Measurements from ENCODE around the gene IZUMO1.
A peak's percentile ranks its signal among the peaks of the same experiment; 100 is the strongest.
"Not testable (repeated sequence)": the region's sequence is repeated elsewhere in the genome, so short reads cannot be mapped to it uniquely, and the experiment has no call there.

Gene IZUMO1

DNA sequence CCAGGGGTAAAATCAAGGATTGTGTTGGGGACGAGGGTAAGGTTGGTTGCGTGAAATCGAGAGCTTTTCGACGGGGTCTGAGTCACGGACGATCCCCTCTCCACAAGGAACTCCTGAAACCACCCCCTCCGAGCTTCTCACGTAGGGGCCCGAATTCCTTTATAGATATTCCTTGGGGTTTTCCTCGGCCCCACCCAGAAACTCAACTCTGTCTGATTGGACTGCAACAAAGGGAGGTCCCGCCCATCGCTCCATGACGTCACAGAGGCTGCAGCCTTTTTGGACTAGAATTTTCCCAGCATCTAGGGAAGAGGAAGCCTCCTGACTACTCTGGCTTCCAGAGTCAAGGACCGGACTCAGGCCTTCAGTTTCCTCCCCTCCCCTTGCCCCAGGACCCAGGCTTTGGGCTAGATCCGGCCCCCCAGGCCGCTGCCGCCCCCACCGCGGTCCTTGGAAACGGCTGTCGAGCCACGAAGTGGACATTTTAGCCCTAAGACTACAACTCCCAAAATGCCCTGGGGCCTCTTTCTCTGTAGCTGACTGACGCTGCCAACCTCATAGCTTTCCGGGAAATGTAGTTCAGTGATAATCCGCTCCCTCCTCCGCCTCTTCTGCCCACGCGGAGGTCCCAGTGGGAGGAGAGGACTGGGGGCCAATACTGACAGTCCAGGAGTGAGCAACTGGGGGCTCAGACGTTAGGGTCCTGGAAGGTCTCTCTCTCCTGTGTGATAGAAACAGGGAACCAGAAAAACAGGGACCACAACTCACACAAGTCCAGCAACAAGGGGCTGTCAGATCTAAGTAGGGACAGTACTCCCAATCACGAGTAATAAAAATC is at the start of gene IZUMO1:
IZUMO1 (minus strand) TSS at position 172 of the 838 bp plus-strand sequence. CDS start 1,050 bp downstream, outside the sequence.
- DNase-seq: no peak

DNA sequence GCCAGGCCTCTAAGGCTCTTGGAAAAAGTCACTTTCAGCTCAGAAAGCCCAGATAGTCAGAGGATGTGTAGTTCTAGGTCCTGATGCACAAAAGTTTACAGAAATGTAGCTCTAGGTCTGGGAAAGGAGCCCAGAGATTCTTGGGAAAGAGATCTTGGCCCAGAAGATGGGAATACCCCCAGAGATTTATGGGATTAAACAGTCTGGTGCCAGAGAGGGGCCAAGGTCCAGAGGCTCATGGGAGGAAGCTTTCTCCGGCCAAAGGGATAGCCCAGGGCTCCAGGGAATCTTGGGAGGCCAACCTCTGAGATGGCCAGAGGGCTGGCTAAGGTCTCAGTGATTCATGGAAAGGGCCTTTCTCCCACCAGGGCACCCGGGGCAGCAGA is 49.0 kb upstream of the IZUMO1 start:
- DNase-seq: no peak

DNA sequence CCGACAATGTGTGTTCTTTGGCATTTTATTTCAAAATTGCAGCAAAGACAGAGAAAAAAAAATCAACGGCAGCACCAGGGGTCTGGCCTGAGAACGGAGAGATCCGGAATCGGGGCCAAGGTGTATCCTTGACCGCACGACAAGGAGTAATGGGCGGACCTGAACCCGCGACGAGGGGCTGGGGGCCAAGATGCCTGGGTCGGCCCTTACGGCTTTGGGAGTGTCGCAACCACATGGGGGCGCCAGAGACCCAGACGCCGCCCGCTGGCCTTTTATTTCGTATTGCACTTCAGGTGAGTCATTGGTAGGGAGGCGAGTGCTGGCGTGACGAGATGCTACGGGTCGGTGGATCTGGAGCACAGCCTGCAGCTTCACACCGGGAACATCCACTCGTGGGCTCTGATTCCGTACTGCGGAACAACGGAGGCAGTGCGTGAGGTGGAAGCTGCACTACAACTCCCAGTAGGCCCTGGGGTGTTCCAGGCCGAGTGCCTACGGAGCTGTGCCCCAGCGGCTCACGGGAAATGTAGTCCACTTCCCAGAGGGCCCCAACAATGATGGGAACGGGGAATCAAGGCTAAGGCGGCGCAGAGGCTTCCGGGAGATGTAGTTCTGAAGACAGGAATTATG is 48.5 kb upstream of the IZUMO1 start:
- peak; percentile 87 to 97 (median 95) for DNase-seq

DNA sequence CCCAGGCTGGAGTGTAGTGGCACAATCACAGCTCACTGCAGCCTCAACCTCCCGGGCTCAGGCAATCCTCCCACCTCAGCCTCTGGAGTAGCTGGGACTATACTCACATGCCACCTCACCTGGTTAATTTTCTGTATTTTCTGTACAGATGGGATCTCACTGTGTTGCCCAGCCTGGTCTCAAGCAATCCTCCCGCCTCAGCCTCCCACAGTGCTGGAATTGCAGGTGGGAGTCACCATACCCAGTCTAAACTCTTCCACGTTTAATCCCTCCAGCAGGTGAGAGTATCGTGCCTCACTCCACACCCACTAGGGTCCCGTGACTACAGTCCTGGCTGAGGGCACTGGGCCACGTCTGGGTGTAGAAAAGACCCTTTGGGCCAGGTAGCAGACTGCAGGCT is 47.6 kb upstream of the IZUMO1 start:
- no peak for DNase-seq

DNA sequence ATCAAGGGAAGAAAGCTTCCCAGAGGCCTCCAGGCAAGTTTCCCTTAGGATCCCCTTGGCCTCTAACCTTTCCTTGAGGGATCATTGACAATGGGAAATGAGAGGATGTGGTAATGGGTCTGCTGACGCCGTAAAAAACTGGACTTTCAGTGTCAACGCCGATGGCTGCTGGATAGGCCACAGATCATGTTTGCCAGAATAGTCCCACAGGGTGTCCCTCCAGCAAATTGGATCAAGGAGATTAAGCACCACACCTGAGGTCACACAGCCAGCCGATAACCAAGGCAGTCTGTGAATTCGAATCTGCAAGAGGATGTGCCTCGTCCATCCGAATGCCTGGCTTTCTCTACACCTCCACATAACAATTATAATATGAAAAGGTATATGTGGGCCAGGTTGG is 46.6 kb upstream of the IZUMO1 start:
- no peak for DNase-seq

DNA sequence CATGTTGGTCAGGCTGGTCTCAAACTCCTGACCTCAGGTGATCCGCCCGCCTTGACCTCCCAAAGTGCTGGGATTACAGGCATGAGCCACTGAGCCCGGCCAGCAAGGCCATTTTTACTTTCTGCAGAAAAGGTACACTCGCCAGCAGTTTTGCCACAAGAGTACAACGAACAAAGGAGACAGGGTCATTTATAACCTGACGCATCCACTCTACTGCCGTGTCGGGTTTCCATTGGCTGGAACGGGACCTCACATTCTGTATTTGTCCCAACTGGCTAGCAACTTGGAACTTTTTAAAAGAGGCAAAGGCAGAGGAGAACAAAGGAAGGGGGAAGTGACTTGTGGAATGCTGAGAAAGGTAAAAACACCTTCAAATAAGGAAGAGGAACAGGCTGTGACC is 40.6 kb upstream of the IZUMO1 start:
- DNase-seq: not testable (repeated sequence)

DNA sequence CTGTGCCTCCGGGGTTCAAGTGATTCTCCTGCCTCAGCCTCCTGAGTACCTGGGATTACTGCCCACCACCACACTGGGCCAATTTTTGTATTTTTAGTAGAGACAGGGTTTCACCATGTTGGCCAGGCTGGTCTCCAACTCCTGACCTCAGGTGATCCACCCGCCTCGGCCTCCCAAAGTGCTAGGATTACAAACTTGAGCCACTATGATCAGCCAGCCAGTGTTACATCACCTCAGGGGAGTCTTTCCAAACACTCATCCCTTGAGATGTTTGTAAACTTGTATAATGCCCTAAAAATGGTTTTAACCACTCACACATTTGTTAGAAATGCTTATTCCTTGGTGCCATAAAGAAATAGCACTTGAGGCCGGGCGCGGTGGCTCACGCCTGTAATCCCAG is 39.7 kb upstream of the IZUMO1 start:
- DNase-seq: not testable (repeated sequence)

DNA sequence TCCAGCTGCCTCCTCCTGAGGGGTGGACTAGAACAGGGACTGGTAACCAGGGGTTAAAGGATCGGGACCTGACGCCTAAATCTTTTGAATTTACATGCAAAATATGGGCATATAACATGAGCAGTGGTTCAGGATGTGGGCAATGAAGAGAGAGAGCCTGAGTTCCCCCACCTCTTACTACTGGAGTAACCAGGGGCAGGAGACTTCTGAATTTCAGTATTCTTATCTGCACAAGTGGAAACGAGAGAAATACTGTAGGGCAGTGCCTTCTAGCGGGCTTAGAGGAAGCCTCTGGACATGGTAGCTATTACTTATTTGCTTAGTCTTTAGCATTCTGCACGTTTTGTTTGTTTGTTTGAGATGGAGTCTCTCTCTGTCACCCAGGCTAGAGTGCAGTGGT is 37.8 kb upstream of the IZUMO1 start:
- DNase-seq: no peak

DNA sequence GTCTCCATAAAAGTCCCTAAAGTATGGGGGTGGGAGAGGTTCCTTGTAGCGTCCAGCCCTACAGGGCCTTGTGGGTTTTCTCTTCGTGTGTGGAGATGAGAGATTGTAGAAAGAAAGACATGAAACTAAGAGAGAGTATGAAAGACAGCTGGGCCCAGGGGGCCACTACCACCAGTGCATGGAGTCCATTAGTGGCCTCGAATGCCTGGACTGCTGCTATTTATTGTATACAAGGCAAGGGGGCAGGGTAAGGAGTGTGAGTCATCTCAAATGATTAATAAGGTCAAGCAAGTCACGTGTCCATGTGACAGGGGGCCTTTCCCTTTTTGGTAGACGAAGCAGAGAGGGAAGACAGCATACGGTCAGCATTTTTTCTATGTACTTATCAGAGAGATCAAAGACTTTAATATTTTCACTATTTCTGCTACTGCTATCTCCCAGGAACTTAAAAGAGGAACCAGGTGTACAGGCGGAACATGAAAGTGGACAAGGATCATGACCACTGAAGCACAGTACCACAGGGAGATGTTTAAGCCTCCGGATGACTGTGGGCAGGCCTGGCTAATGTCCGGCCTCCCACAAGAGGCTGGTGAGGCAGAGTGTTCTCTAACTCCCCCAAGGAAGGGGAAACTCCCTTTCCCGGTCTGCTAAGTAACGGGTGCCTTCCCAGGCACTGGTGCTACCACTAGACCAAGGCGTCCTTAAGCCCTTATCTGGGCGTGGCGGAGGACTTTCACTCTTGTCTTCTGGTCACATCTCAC is 34.1 kb upstream of the IZUMO1 start:
- no peak for DNase-seq

DNA sequence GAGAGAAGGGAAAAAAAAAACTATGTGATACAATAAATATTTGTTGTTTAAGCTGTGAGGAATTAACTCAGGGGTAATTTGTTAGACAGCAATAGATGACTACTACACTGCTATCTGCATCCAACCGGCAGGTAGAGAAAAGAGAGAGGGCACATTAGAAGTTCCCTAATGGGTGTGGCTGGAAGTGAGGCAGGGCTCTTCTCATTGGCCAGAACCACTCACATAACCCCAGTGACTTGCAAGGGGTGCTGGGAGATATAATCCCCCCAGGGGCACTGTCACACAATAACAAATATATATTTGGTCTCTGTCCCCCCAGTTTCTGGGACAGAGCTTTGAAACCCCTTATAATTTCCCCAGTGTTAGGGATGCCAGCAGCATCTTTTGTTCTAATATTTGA is 32.9 kb upstream of the IZUMO1 start:
- no peak for DNase-seq

DNA sequence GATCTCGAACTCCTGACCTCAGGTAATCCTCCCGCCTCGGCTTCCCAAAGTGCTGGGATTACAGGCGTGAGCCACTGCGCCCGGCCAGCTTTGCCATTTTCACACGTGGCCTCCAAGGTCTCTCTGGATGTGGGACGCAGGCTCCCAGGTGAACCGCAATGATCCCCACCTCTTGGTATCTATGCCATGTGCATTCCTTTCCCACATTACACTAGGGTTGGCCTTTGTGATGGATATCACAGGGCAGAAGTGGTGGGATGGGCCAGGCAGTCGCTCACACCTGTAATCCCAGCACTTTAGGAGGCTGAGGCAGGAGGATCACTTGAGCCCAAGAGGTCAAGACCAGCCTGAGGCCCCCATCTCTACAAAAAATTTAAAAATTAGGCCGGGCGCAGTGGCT is 31.0 kb upstream of the IZUMO1 start:
- no peak for DNase-seq

DNA sequence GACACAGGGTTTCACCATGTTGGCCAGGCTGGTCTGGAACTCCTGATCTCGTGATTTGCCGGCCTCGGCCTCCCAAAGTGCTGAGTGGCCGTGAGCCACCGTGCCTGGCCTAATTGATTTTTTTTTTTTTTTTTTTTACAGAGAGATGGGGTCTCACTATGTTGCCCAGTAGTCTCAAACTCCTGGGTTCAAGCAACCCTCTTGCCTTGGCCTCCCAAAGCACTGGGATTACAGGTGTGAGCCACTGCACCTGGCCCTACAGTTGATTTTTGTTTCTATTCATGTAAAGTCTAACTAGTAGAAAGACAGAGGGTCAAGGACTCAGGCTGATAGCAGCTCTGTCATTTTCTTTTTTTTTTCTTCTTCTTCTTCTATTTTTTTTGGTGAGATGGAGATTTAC is 30.4 kb upstream of the IZUMO1 start:
- DNase-seq: no peak

DNA sequence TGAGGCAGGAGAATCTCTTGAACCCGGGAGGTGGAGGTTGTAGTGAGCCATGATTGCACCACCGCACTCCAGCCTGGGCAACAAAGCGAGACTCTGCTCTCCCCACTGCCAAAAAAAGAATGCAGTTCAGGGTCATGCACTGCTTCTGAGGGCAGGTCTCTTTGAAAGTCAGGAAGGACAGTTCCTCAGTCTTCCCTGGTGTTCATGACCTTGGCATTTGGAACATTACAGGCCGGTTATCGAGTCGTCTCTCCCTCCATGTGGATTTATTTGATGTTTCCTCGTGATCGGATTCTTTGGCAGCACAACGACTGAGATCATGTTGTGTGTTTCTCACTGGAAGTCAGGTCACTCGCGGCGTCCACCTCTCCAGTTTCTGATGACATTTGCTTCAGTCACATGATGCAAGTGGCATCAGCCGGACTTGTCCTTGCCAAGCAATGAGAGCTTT is 25.8 kb upstream of the IZUMO1 start:
- DNase-seq: no peak

DNA sequence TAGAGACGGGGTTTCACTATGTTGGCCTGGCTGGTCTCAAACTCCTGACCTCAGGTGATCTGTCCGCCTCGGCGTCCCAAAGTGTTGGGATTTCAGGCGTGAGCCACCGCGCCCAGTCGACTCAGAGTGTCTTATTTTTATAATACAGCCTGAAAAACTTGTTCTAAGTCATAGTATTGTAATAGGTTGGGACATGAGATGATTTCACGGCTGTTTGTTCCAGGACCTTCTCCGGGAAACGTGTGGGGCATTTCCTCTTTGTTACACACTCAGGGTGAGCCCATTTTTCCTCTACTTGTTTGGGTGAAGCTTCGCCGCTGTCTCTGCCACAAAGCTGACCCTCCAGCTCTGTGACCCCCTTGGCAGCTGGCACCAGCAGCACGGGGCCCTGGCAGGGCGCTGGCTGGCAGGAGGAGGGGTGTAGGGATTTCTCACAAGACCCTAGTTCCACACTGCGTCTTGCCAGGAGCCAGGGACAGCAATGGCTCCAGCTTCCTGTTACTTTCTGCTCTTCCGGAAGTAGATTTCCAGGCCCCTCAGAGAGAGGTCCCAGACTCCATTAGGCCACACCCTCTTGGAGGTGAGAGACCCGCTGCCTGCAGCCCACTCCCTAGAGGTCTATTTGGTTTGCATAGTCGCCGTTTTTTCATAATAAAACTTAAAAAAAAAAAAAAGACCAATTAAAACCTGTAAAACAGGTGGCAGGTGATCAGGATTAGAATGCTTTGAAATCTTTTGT is 24.2 kb upstream of the IZUMO1 start:
- DNase-seq: no peak

DNA sequence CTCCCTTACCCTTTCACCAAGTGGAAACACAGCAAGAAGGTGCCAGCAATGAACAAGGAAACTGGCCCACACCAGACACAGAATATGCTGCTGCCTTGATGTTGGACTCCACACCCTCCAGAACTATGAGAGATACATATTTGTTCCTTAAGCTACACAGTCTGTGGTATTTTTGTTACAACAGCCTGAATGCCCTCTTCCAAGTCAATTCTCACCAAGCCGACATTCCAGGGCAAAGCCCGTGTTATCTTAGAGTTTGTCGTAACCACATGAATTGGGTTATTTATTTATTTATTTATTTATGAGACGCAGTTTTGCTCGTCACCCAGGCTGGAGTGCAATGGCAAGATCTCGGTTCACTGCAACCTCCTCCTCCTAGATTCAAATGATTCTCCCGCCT is 23.6 kb upstream of the IZUMO1 start:
- DNase-seq: no peak

DNA sequence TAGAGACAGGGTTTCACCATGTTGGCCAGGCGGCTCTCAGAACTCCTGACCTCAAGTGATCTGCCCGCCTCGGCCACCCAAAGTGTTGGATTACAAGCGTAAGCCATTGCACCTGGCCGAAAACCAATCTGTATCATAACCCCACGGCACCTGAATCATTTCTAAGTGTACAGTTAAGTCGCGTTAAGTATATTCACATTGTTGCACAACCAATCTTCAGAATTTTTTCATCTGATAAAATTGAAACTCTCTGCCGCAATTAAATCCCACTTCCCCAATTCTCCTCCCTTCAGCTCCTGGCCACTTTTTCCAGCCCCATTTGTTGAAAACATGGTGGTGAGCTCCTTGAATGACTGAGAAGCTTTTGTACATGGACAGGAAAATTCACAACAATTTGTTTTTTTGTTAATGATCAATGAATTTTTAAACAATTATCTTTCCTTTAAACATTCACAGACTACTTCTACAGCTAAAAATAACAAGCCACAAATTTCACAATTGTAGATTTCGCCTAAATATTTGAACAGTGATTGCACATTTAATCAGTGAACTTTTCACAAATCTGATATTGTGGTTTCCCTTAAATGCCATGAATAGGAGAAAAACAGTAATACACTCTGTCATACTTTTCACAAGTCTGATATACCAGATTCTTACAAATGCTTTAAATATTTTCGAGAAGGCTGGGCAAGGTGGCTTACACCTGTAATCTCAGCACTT is 22.4 kb upstream of the IZUMO1 start:
- peak in 1 of 3 experiments; percentile 23 for DNase-seq

DNA sequence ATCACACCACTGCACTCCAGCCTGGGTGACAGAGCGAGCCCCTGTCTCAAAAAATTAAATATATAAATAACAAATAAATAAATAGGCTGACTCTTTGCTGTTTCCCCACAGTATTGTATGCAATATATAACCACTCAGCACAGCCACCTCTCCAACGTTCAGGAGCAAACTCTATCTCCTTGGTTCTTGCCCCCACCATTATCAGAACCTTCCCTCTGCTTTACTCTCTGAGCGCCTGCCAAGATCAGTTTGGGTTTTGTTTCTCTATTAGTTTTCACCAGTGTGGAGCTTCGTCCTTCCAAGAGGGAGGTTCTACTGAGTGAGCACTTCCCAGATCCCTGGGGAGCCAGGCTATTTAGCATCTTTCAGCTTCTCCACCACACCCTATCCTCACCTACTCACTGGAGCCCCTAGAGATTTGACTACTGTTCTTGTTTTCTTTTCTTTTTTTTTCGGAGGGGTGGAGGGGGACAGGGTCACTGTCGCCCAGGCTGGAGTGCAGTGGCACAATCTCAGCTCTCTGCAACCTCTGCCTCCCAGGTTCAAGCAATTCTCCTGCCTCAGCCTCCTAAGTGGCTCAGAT is 21.6 kb upstream of the IZUMO1 start:
- DNase-seq: peak in 1 of 3 experiments; percentile 46

DNA sequence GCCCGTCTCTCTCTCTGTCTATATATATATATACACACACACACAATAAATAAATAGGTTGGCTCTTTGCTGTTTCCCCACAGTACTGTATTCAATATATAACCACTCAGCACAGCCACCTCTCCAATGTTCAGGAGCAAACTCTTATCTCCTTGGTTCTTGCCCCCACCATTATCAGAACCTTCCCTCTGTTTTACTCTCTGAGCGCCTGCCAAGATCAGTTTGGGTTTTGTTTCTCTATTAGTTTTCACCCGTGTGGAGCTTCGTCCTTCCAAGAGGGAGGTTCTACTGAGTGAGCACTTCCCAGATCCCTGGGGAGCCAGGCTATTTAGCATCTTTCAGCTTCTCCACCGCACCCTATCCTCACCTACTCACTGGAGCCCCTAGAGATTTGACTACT is 19.1 kb upstream of the IZUMO1 start:
- not testable (repeated sequence) for DNase-seq

DNA sequence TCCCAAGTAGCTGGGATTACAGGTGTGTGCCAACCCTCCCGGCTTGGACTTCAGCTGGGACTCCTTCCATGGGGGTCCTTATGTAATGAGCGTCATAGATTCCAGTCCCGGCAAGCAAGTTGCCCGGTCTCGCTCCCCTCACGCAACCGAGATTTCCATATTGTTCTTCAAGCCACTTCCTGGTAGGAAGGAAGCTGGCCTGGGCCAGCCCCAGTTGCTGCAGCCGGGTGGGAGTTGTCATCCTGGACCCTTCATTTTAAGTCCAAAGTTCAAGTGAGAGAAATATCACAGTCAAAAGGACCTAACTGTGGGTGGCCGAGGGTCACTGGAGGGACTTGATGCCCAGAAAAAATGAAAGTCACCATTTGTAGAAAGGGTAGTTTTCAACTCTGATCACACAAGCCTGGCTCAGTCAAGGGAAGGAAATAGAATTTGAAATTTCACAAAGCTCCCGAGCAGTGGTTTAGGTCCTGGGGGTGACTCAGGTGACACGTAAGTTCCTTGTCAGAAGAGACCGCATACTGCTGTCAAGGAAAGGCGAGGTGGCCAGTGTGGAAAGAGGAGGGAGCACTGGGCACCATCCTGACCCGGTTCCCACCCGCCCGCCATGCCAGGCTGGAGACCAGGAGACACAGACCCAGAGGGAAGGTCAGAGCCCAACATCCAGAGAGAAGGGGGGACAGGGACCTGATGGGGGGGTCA is 13.9 kb upstream of the IZUMO1 start:
- DNase-seq: no peak

DNA sequence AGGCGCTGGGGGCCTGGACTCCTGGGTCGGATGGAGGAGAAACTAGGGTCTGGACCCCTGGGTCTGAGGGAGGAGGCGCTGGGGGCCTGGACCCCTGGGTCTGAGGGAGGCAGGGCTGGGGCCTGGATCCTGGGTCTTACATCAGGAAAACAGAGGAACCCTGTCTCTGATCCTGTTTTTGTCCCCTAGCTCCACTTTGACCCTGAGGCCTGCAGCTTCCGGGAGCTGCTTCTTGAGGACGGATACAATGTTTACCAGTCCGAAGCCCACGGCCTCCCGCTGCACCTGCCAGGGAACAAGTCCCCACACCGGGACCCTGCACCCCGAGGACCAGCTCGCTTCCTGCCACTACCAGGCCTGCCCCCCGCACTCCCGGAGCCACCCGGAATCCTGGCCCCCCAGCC is 11.0 kb upstream of the IZUMO1 start:
- DNase-seq: no peak

DNA sequence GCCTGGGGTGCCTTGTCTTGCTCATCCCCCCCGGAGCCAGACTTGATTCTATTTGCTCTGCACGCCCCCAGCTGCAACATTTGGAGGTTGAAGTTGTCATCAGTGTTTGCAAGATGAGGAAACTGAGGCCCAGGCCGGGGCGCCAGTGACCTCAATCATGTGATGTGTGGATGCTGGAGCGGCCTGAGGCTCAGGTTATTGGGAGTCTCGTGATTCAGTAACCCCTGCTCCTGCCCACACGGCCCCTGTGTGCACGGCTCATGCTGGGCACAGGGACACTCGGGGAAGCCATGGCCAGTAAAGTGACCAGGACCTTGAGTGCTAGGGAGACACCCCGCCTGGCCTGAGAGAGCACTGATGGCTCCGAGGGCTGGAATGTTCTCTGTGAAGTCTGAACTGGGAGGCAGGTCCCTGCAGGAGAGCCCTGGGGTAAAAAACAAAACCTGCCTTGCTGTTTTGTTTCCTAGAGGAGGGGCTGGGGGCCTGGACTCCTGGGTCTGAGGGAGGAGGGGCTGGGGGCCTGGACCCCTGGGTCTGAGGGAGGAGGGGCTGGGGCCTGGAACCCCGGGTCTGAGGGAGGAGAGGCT is 10.5 kb upstream of the IZUMO1 start:
- DNase-seq: no peak
